NCI-H1092 (cell line): ENCODE data around the gene RALB.
"Not testable (repeated sequence)": the region's sequence is repeated elsewhere in the genome, so short reads cannot be mapped to it uniquely, and the experiment has no call there.

Experiments
- DNase-seq: peaks from one replicate; lab custom pipeline; 2025; lab: John Stamatoyannopoulos, UW

The RALB gene

GRCh38 chr2:120293096-120294007 is 40.7 kb downstream of the RALB start:
- no peak for DNase-seq

DNA sequence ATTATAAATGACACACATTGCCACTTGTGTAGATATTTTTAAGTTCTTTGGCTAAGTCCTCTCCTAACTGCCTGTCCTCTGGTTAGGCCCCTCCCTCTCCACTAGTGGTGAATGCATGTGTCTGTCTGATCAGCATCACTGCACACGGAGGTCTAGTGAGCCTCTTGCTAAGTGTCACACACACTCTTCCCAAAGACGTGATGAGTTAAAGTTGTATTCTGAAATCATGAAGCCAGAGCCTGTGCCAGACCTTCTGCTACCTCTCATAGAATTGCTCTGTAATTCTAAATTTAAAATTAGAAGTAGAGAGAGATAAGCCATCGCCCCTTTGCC is 41.3 kb downstream of the RALB start:
- no peak for DNase-seq

GRCh38 chr2:120298173-120298835 is 45.7 kb downstream of the RALB start:
- no peak for DNase-seq

DNA sequence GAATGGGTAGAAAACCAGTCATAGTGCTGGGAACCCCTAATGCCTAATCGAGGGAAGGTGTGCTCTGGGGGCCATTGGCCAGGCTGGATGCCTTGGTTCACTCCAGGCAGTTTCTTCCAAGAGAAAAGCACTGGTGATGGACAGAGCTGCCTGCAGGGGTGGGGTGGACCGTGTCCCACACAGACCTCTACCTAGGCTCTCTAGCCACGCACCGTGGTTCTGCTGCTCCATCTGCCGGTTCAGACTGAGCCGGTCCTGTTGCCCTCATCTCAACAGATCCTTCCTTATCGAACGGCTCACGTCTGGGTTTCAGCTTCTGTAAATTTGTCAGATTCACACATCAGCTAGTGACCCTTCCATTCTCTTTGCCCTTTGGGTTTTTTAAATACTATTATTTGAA is 46.4 kb downstream of the RALB start:
- no peak for DNase-seq

GRCh38 chr2:120299561-120299960 is 46.9 kb downstream of the RALB start:
- DNase-seq, result no peak

DNA sequence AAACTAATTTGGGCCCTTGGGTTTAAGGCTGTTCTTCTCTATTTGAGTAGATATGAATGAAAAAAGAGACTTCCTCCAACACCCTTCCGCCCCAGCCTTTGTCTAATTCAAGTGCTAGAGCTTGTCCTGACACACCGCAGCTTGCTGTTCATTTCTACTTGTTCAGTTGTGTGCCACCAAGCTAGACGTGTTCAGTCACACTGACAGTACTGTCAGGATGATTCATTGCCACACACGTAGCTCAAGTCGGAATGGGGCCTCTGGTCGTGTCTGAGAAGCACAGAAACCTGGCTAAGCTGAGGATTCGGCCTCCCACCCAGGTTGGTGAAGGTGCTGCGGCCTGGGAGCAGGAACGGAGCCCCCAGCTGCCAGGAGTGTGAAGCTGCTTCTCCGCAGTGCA is 47.7 kb downstream of the RALB start:
- DNase-seq, result no peak

DNA sequence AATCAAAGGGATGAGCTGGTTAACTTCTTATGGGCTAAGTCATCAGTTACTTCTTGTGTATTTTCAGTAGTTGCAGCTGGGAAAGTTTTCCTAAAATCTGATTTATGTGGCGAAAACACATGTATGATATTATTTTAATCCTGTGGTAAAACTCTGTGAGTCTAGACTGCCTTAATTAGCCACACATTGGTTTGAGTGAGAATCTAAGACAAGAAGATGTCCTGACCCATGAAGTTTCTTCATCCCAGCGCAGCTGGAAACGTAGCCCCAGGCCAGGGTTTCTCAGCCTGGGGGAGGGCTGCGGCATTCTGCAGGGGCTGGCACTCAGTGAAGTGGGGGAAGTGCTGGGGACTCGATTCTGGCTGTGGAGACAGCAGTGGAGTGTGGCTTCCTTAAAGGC is 48.6 kb downstream of the RALB start:
- DNase-seq, result no peak

- DNase-seq, result no peak
Observed at GRCh38 chr2:120302301-120302700, 49.6 kb downstream of the RALB start.

GRCh38 chr2:120303177-120303576 is 50.5 kb downstream of the RALB start:
- DNase-seq, result no peak

GRCh38 chr2:120305296-120305695 is 52.6 kb downstream of the RALB start:
- DNase-seq, result no peak

- no peak for DNase-seq
Observed at GRCh38 chr2:120305937-120306490, 53.4 kb downstream of the RALB start.

DNA sequence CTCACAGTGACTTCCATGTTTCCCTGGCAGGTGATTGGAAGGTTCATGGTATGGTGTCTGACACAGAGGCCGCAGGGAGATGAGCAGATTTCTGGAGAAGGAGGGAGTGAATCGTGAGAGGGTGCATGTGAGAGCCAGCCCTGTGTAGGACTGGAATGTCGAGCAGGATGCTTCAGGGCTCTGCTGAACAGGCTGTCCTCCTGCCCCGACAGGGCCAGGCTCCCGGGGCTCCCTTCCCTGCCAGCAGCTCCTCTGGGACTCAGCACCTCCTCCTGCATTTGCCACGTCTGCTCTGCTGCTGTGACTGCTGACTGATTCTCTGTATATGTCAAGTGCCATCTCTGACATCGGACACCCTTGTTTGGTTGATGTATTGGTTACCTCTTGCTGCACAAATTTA is 54.8 kb downstream of the RALB start:
- DNase-seq, result no peak

DNA sequence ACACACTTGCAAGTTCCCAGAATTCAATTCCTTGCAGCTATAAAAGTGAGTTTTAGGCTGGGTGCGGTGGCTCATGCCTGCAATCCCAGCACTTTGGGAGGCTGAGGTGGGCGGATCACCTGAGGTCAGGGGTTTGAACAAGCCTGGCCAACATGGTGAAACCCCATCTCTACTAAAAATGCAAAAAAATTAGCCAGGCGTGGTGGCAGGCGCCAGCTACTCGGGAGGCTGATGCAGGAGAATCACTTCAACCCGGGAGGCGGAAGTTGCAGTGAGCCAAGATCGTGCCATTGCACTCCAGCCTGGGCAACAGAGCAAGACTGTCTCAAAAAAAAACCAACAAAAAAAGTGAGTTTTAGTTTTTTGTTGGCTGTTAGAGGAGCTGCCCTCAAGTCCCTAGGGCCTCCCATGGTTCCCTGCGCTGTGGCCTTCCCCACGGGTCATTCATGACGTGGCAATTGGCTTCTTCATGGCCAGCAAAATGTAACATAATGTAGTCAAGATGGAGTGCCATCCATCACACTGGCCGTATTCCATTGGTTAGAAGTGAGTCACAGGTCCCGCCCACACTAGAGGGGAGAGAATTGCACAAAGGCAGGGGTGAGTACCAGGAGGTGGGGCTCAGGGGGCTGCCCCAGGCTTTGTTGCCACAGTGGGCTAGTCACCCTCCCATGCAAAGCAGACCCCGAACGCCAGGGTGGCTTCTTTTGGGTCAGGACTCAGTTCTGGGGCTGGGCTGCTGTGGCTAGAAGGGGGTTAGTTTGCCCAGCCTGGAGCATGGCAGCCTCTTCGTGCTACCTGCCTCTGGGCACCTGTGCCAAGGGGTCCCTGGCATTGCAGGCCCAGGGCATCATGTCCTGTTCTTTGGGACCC is 55.6 kb downstream of the RALB start:
- DNase-seq, result no peak

DNA sequence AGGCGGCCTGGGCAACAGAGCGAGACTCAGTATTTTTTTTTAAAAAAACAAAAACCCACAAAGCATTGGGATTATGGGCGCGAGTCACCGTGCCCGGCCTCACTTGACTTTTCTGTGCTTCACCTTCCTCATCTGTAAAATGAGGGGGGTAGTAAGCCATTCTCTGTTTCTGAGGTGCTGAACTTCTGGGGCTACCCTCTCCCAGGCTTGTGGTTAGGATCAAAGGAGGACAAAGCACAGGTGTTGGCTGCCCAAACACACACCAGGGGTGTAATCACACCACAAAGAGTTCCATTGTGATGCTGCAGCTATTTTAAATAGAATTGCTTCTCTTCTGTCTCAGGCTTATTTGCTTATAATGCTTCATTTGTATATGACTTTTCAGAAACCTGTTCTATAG is 57.5 kb downstream of the RALB start:
- no peak for DNase-seq

DNA sequence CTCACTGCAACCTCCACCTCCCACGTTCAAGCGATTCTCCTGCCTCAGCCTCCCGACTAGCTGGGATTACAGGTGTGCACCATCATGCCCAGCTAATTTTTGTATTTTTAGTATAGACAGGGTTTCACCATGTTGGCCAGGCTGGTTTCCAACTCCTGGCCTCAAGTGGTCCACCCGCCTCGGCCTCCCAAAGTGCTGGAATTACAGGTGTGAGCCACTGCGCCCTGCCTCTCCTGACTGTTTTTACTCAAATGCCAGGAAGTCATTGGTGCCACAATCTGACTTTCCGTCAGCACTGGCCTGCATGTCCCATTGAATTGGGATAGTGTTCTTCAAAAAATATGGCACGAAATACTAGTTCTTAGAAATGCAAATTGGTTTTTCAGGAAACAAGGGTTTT is 58.2 kb downstream of the RALB start:
- DNase-seq, result not testable (repeated sequence)

- DNase-seq, result no peak
Observed at GRCh38 chr2:120312076-120312475, 59.4 kb downstream of the RALB start.

- peak; percentile 62 for DNase-seq
Observed at GRCh38 chr2:120312860-120313694, 60.4 kb downstream of the RALB start.

GRCh38 chr2:120313695-120314615 is 61.3 kb downstream of the RALB start:
- DNase-seq, result no peak

DNA sequence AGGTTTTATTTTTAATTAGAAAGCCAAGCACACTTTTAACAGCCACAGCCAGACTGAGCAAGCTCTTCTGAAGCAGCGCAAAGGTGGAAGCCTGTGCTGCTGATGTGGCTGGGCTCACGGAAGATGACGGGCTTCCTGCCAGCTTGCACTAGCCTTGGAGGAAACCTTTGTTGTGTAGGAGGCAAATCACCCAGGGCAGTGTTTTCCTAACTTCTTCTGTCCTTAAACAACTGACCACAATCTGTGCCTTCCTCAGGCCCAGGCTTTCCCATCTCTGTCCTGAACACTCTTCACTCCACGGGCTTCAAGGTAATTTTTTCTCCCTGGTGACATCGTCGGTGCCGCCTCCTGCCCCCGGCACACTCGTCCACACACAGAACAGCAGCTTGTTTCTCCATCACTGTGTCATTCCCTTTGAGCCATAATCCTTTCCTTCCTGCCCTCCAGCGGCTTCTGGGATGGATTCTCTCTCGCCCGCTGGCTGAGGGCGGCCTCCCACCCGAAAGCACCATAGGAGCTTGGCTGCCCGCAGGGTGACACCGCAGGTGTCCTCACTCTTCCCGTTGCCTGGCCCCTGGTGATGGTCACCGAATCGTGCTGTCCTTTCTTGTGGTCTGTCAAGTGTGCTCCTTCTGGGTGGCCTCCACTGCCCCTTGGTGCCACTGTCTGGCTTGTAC is 62.2 kb downstream of the RALB start:
- no peak for DNase-seq
